ENCODE measurements around the gene OTUD3. TPM values are rescaled to one million over a fixed set of nuclear protein-coding genes. Genes with fewer than 3 reads are reported as not detected.

Gene OTUD3
- polyA plus RNA-seq, 1 donor (not counting 4 experiments of a cell fraction or from before 2014, with no cell fraction given): 7.0 TPM

GRCh38 chr1:19844731-19845495 lies 37.3 kb upstream of the OTUD3 start:
- dilution Hi-C loops (cut with MboI; ENCODE audit: extremely low pct_ligation_motif_present, low sequenced_read_pairs): no loop called here
- Histone ChIP-seq H2AFZ (ENCODE audit: control insufficient read depth, low read length) (no peak overlapping the region), H4K20me1 (ENCODE audit: control insufficient read depth, extremely low read depth, insufficient read depth, low read length) (no peaks in the 10 kb centered on the region), H3K9me3 (ENCODE audit: control insufficient read depth, low read depth, low read length) (no peaks in the 10 kb centered on the region), H3K4me1 (ENCODE audit: control insufficient read depth, extremely low read depth, insufficient read depth, low read length) (no peaks in the 10 kb centered on the region), H3K36me3 (ENCODE audit: control insufficient read depth in 2 of 2, extremely low read depth in 1 of 2, insufficient read depth in 2 of 2, low read length in 2 of 2) (no peaks in the 10 kb centered on the region), H3K4me2 (ENCODE audit: control insufficient read depth, extremely low read depth, insufficient read depth, low read depth, low read length) (no peak overlapping the region), H3K4me3 (ENCODE audit: control insufficient read depth in 2 of 3, extremely low read depth in 1 of 3, insufficient read depth in 2 of 3, low read depth in 1 of 3, low read length in 3 of 3) (no peak overlapping the region), H3K27me3 (ENCODE audit: control insufficient read depth, extremely low read depth, insufficient read depth, low read length) (peaks cover 3% of the 10 kb centered on the region), H3K9me1 (ENCODE audit: control insufficient read depth, extremely low read depth, insufficient read depth, low read length) (no peaks in the 10 kb centered on the region), H3K79me2 (ENCODE audit: control insufficient read depth, insufficient read depth, low read length) (no peaks in the 10 kb centered on the region), H3K9ac (ENCODE audit: control insufficient read depth, extremely low read depth, insufficient read depth, low read length) (no peak overlapping the region), H3K27ac (ENCODE audit: control insufficient read depth, insufficient read depth, low read length) (no peak overlapping the region)
- FAIRE-seq (no peak), DNase-seq (ENCODE audit: low read depth, low spot score) (no peak)
- TF ChIP-seq CTCF (optimal IDR thresholded peaks at IDR 0.05 in 1 of 3, IDR thresholded peaks at IDR 0.05 in 1 of 3, conservative IDR thresholded peaks at IDR 0.05 in 1 of 3; ENCODE audit: extremely low read depth in 1 of 3, insufficient read depth in 2 of 3, low read length in 3 of 3) (no peak), EZH2 (IDR thresholded peaks at IDR 0.05; ENCODE audit: low read length) (no peak)

GRCh38 chr1:19845555-19845954 lies 36.6 kb upstream of the OTUD3 start:
- no peaks in the 10 kb centered on the region for H3K79me2 ChIP-seq (ENCODE audit: control insufficient read depth, insufficient read depth, low read length)
- dilution Hi-C loops (cut with MboI; ENCODE audit: extremely low pct_ligation_motif_present, low sequenced_read_pairs): no loop called here
- no peak overlapping the region for H2AFZ ChIP-seq (ENCODE audit: control insufficient read depth, low read length)
- no peak overlapping the region for H3K9ac ChIP-seq (ENCODE audit: control insufficient read depth, extremely low read depth, insufficient read depth, low read length)
- H3K9me1 ChIP-seq (ENCODE audit: control insufficient read depth, extremely low read depth, insufficient read depth, low read length): no peaks in the 10 kb centered on the region
- H3K4me1 ChIP-seq (ENCODE audit: control insufficient read depth, extremely low read depth, insufficient read depth, low read length): no peaks in the 10 kb centered on the region
- peaks cover 3% of the 10 kb centered on the region for H3K27me3 ChIP-seq (ENCODE audit: control insufficient read depth, extremely low read depth, insufficient read depth, low read length)
- H3K27ac ChIP-seq (ENCODE audit: control insufficient read depth, insufficient read depth, low read length): no peak overlapping the region
- TF ChIP-seq CTCF (optimal IDR thresholded peaks at IDR 0.05 in 1 of 3, IDR thresholded peaks at IDR 0.05 in 1 of 3, conservative IDR thresholded peaks at IDR 0.05 in 1 of 3; ENCODE audit: extremely low read depth in 1 of 3, insufficient read depth in 2 of 3, low read length in 3 of 3) (no peak), EZH2 (IDR thresholded peaks at IDR 0.05; ENCODE audit: low read length) (no peak)
- DNase-seq (ENCODE audit: low read depth, low spot score) (no peak), FAIRE-seq (no peak)
- H3K36me3 ChIP-seq (ENCODE audit: control insufficient read depth in 2 of 2, extremely low read depth in 1 of 2, insufficient read depth in 2 of 2, low read length in 2 of 2): no peaks in the 10 kb centered on the region
- H3K4me3 ChIP-seq (ENCODE audit: control insufficient read depth in 2 of 3, extremely low read depth in 1 of 3, insufficient read depth in 2 of 3, low read depth in 1 of 3, low read length in 3 of 3): no peak overlapping the region
- H3K4me2 ChIP-seq (ENCODE audit: control insufficient read depth, extremely low read depth, insufficient read depth, low read depth, low read length): no peak overlapping the region
- H3K9me3 ChIP-seq (ENCODE audit: control insufficient read depth, low read depth, low read length): no peaks in the 10 kb centered on the region
- H4K20me1 ChIP-seq (ENCODE audit: control insufficient read depth, extremely low read depth, insufficient read depth, low read length): no peaks in the 10 kb centered on the region

Data from keratinocyte (primary cell).